GM23338 (cell line): ENCODE measurements around the gene SYT17. TPM values are rescaled to one million over a fixed set of nuclear protein-coding genes. Genes with fewer than 3 reads are reported as not detected.

Source experiments
- ATAC-seq: fragments of 200-7000 bp; cut with Tn5 transposase; 3 replicates; pipeline ENCODE4 v1.9.1; 2020
- DNase-seq: peaks from one replicate; pipeline ENCODE4 v3.0.0-alpha.2; 2015; ENCODE audit warnings: low spot score
- H2AFZ ChIP-seq: fragments of 200-600 bp; sonication (generic); 2 replicates; pipeline ENCODE4 v1.8.0; 2016; ENCODE audit warnings: antibody characterized with exemption, mild to moderate bottlenecking, moderate library complexity
- H3F3A ChIP-seq: fragments of 200-600 bp; sonication (generic); replicated peaks from 2 replicates; pipeline ENCODE4 v1.8.0; 2017; ENCODE audit warnings: antibody characterized with exemption, mixed run types, low read depth
- H3K27ac ChIP-seq: fragments of 200-600 bp; sonication (generic); 2 replicates; pipeline ENCODE4 v1.6.1; 2016; ENCODE audit warnings: low read depth
- H3K27me3 ChIP-seq: fragments of 200-600 bp; sonication (generic); 2 replicates; pipeline ENCODE4 v1.8.0; 2016; ENCODE audit warnings: mild to moderate bottlenecking, mixed run types, moderate library complexity; ENCODE audit not compliant: insufficient read depth
- H3K36me3 ChIP-seq: fragments of 200-600 bp; sonication (generic); 2 replicates; pipeline ENCODE4 v1.8.0; 2016; ENCODE audit warnings: mild to moderate bottlenecking; ENCODE audit not compliant: insufficient read depth
- H3K4me1 ChIP-seq: fragments of 200-600 bp; sonication (generic); 2 replicates; pipeline ENCODE4 v1.8.0; 2016; ENCODE audit warnings: mild to moderate bottlenecking, moderate library complexity; ENCODE audit not compliant: insufficient read depth
- H3K4me2 ChIP-seq: fragments of 200-600 bp; sonication (generic); 2 replicates; pipeline ENCODE4 v1.7.1; 2017; ENCODE audit warnings: mixed run types
- H3K4me3 ChIP-seq: fragments of 200-600 bp; sonication (generic); 2 replicates; pipeline ENCODE4 v1.6.1; 2016; ENCODE audit warnings: mixed run types
- H3K79me2 ChIP-seq: fragments of 200-600 bp; sonication (generic); replicated peaks from 2 replicates; pipeline ENCODE4 v1.8.0; 2017; ENCODE audit warnings: mild to moderate bottlenecking; ENCODE audit not compliant: insufficient read depth
- H3K9me2 ChIP-seq: fragments of 200-600 bp; sonication (generic); 2 replicates; pipeline ENCODE4 v1.8.0; 2017; ENCODE audit not compliant: insufficient read depth
- H4K20me1 ChIP-seq: fragments of 200-600 bp; sonication (generic); replicated peaks from 2 replicates; pipeline ENCODE4 v1.8.0; 2017; ENCODE audit warnings: mild to moderate bottlenecking; ENCODE audit not compliant: insufficient read depth
- H3K27ac Mint-ChIP-seq: 2 replicates; pipeline ENCODE4 v1.8.0; 2020; ENCODE audit warnings: inconsistent platforms, mild to moderate bottlenecking, moderate library complexity, mixed read lengths
- H3K27me3 Mint-ChIP-seq: 3 replicates; pipeline ENCODE4 v1.8.0; 2022; ENCODE audit warnings: low read depth, mild to moderate bottlenecking, moderate library complexity, mixed read lengths, inconsistent platforms; ENCODE audit not compliant: insufficient read depth, poor library complexity
- H3K36me3 Mint-ChIP-seq: 3 replicates; pipeline ENCODE4 v1.8.0; 2021; ENCODE audit warnings: low read depth, mild to moderate bottlenecking, inconsistent platforms, moderate library complexity, mixed read lengths
- H3K4me1 Mint-ChIP-seq: 3 replicates; pipeline ENCODE4 v1.8.0; 2020; ENCODE audit warnings: mild to moderate bottlenecking, inconsistent platforms, mixed read lengths
- H3K4me3 Mint-ChIP-seq: 3 replicates; pipeline ENCODE4 v1.8.0; 2021; ENCODE audit warnings: moderate library complexity, mild to moderate bottlenecking, inconsistent platforms, mixed read lengths
- H3K9me3 Mint-ChIP-seq: 3 replicates; pipeline ENCODE4 v1.8.0; 2020; ENCODE audit warnings: moderate library complexity, mild to moderate bottlenecking, inconsistent platforms, mixed read lengths
- CTCF ChIP-seq, 2 experiments: fragments of 200-600 bp in 1 of 2; sonication (generic) in 1 of 2; conservative IDR thresholded peaks; 2 replicates each; pipeline versions ENCODE4 v1.5.1 to v1.6.1; 2016 to 2017; ENCODE audit warnings: antibody characterized with exemption in 2 of 2, low read depth in 2 of 2, mild to moderate bottlenecking in 2 of 2, moderate library complexity in 1 of 2
- ETS1 ChIP-seq: IDR thresholded peaks from 2 replicates; pipeline ENCODE4 v1.6.1; 2016; ENCODE audit warnings: antibody characterized with exemption
- EZH2 ChIP-seq: fragments of 200-600 bp; sonication (generic); IDR thresholded peaks from one replicate; pipeline ENCODE4 v1.8.0; 2017; ENCODE audit warnings: antibody characterized with exemption, mild to moderate bottlenecking, low read depth; ENCODE audit not compliant: unreplicated experiment
- EZH2phosphoT487 ChIP-seq: fragments of 200-600 bp; sonication (generic); IDR thresholded peaks from one replicate; pipeline ENCODE4 v1.8.1; 2018; ENCODE audit warnings: antibody characterized with exemption; ENCODE audit not compliant: unreplicated experiment
- JUNB ChIP-seq: IDR thresholded peaks from one replicate; pipeline ENCODE4 v1.6.1; 2016; ENCODE audit warnings: antibody characterized with exemption; ENCODE audit not compliant: unreplicated experiment
- NANOG ChIP-seq: IDR thresholded peaks from 2 replicates; pipeline ENCODE4 v1.6.1; 2016; ENCODE audit warnings: antibody characterized with exemption, borderline replicate concordance
- POLR2AphosphoS5 ChIP-seq: IDR thresholded peaks from 2 replicates; pipeline ENCODE4 v1.6.1; 2016; ENCODE audit warnings: antibody characterized with exemption, low read depth
- REST ChIP-seq: IDR thresholded peaks from one replicate; pipeline ENCODE4 v1.6.1; 2018; ENCODE audit warnings: antibody characterized with exemption; ENCODE audit not compliant: unreplicated experiment
- ZNF114 ChIP-seq: fragments of 250-450 bp; sonication (Bioruptor Pico); IDR thresholded peaks from 2 replicates; pipeline ENCODE4 v1.5.0; 2020; ENCODE audit warnings: mild to moderate bottlenecking, moderate library complexity
- ZNF331 ChIP-seq: fragments of 250-450 bp; sonication (Bioruptor Pico); IDR thresholded peaks from 2 replicates; pipeline ENCODE4 v1.5.0; 2020; ENCODE audit warnings: low read depth, mild to moderate bottlenecking, moderate library complexity
- ZNF462 ChIP-seq: fragments of 250-450 bp; sonication (Bioruptor Pico); IDR thresholded peaks from 2 replicates; pipeline ENCODE4 v1.5.0; 2020; ENCODE audit warnings: mild to moderate bottlenecking, moderate library complexity
- polyA plus RNA-seq: library from polyadenylated mRNA; unstranded; fragments of >200 nt; fragmentation: Nextera tagmentation; extraction: Ambion mirVana; gene quantifications from 2 replicates; pipeline ENCODE4 v1.2.1, GENCODE V29; 2016
- total RNA-seq: library from RNA; depleted of rRNA; stranded (reverse); fragments of >200 nt; shearing (Covaris generic); gene quantifications from 2 replicates; pipeline ENCODE4 v1.2.3, GENCODE V29; 2014

Gene SYT17
- total and polyA plus RNA-seq, 2 experiments from 2014 or later: 5.3 to 9.5 TPM

GRCh38 chr16:19269098-19269497, 101.1 kb downstream of the SYT17 start:
- no peak overlapping the region for H2AFZ ChIP-seq
- no peak for ATAC-seq
- H3K27ac ChIP-seq: no peak overlapping the region
- Mint-ChIP-seq H3K27ac (no peak overlapping the region), H3K27me3 (peaks cover 7% of the 10 kb centered on the region), H3K36me3 (peaks cover 8% of the 10 kb centered on the region), H3K9me3 (peaks cover 3% of the 10 kb centered on the region; the same call in 2 of the 3 replicates), H3K4me1 (no peaks in the 10 kb centered on the region), H3K4me3 (no peak overlapping the region)
- H3K27me3 ChIP-seq: no peaks in the 10 kb centered on the region
- no peaks in the 10 kb centered on the region for H3K4me1 ChIP-seq
- no peaks in the 10 kb centered on the region for H3F3A ChIP-seq
- H3K4me2 ChIP-seq: no peak overlapping the region
- H3K79me2 ChIP-seq: no peaks in the 10 kb centered on the region
- no peaks in the 10 kb centered on the region for H4K20me1 ChIP-seq
- TF ChIP-seq CTCF (conservative IDR thresholded peaks at IDR 0.05; ENCODE audit: low read depth in 2 of 2): no peak
- no peak for TF ChIP-seq NANOG
- TF ChIP-seq ETS1: no peak
- TF ChIP-seq EZH2: no peak
- no peak for TF ChIP-seq ZNF462 (CRISPR knock-in tag)
- no peak for TF ChIP-seq EZH2phosphoT487
- no peak for TF ChIP-seq ZNF114
- TF ChIP-seq REST: no peak
- TF ChIP-seq POLR2AphosphoS5: no peak
- no peak for TF ChIP-seq JUNB
- TF ChIP-seq ZNF331 (CRISPR knock-in tag): no peak
- H3K36me3 ChIP-seq: no peaks in the 10 kb centered on the region
- H3K9me2 ChIP-seq: no peaks in the 10 kb centered on the region; the same call in 1 of the 2 replicates
- H3K4me3 ChIP-seq: no peak overlapping the region
- DNase-seq: no peak
